ENCODE results near the gene UBE2O.
"Not testable (repeated sequence)": the region's sequence is repeated elsewhere in the genome, so short reads cannot be mapped to it uniquely, and the experiment has no call there.

Gene UBE2O

DNA sequence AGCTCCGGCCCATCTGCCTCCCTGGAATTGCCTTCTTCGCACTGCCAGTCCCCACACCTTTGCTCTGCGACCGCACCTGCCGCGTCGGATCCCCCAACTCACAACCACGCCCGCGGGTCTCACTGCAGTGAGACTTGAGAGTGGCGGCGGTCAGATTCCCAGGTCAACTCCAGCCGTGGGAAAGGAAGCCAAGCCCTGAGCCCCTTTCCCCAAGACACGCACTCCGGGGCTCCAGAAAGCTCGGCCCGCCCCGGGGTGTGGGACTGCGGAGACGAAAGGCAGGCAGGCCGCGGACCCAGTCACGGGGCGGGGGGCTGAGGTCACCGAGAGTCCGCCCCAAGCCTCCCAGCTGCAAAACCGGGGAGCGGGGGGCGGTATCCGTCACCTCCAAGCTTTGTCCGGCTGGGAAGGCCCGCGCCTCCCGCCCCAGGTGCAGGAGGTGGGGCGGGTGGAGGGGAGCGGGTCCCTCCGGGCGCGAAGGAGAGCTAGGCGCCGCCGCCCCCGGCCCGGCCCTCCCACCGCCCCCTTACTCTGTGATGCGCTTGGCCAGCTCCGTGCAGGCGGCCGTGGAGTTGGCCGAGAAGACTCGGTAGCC, 99.9 kb downstream of the UBE2O start:
- peak overlapping the region in 1 of 2 experiments; percentile 59 for H3K4ac ChIP-seq (ENCODE audit: low read depth in 1 of 2, low read length in 2 of 2)
- peaks cover 11% of the 10 kb centered on the region for H3K79me1 ChIP-seq (replicated peaks; ENCODE audit: low read length, poor library complexity, severe bottlenecking)
- H2BK12ac ChIP-seq (ENCODE audit: low read length in 2 of 2), result no peak overlapping the region
- peak overlapping the region; percentile 100 for H3K4me2 ChIP-seq (ENCODE audit: low read length, poor library complexity, severe bottlenecking)
- peak overlapping the region; percentile 98 for H2AFZ ChIP-seq (ENCODE audit: low read depth, low read length)
- H3K4me1 ChIP-seq (ENCODE audit: control insufficient read depth, insufficient read depth, low read depth, low read length), result peaks cover 11% of the 10 kb centered on the region
- H3K27ac ChIP-seq (ENCODE audit: low read length, poor library complexity, severe bottlenecking), result no peak overlapping the region
- no peak overlapping the region for H2BK5ac ChIP-seq (ENCODE audit: low read depth, low read length, poor library complexity, severe bottlenecking)
- peaks cover 0 to 1% of the 10 kb centered on the region in 2 experiments for H3K36me3 ChIP-seq (ENCODE audit: control insufficient read depth in 1 of 2, insufficient read depth in 2 of 2, low read depth in 1 of 2, low read length in 2 of 2)
- H4K91ac ChIP-seq (ENCODE audit: low read length), result peak overlapping the region; percentile 80
- peak overlapping the region; percentile 79 to 83 for H3K23ac ChIP-seq (ENCODE audit: low read length in 2 of 2)
- H3K9ac ChIP-seq (ENCODE audit: low read length), result peak overlapping the region; percentile 99
- no peak overlapping the region for H2AK5ac ChIP-seq (ENCODE audit: low read length, severe bottlenecking)
- peak overlapping the region; percentile 19 to 71 for H3K18ac ChIP-seq (ENCODE audit: low read depth in 1 of 2, low read length in 2 of 2)
- no peaks in the 10 kb centered on the region for H3K27me3 ChIP-seq (ENCODE audit: control insufficient read depth in 1 of 2, insufficient read depth in 1 of 2, low read length in 2 of 2)
- DNase-seq, result peak; percentile 42
- no peaks in the 10 kb centered on the region for H3K9me3 ChIP-seq (ENCODE audit: control insufficient read depth, low read length)
- peak overlapping the region; percentile 92 to 96 for H3K4me3 ChIP-seq (ENCODE audit: insufficient read depth in 1 of 2, low read depth in 1 of 2, low read length in 2 of 2)
- WGBS, result 5% methylated on average over 39 of the region's 51 CpGs
- peak overlapping the region; percentile 49 for H2BK120ac ChIP-seq (ENCODE audit: low read depth, low read length)
- peak overlapping the region; percentile 69 for H2BK15ac ChIP-seq (ENCODE audit: low read depth, poor library complexity, severe bottlenecking)
- peak overlapping the region in 1 of 2 experiments; percentile 53 for H3K14ac ChIP-seq (ENCODE audit: low read length in 2 of 2)
- peak overlapping the region; percentile 60 for H4K8ac ChIP-seq (ENCODE audit: low read length)

DNA sequence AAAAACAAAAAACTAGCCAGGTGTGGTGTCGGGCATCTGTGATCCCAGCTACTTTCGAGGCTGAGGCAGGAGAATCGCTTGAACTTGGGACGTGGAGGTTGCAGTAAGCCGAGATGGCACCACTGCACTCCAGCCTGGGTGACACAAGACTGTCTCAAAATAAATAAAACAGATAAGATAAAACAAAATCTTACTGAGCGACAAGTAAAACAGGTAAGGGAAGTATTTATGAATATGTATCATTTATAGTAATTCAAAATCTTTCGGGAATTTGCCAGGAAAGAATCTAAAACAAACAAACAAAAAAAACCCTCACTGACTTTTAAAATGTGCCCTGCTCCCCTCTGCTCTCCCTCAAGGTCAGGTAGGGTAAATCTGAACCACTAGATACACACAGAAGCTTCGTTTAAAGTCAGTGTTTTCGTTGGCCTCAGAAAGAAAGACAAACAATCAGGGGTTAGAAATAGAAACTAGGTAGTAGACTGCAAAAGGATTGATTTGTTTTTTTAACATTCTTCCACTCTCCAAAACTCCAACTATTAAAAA, 101.4 kb downstream of the UBE2O start:
- Histone ChIP-seq H3K9me3 (ENCODE audit: control insufficient read depth, low read length) (no peaks in the 10 kb centered on the region), H4K8ac (ENCODE audit: low read length) (no peak overlapping the region), H3K4me1 (ENCODE audit: control insufficient read depth, insufficient read depth, low read depth, low read length) (peaks cover 11% of the 10 kb centered on the region), H2BK5ac (ENCODE audit: low read depth, low read length, poor library complexity, severe bottlenecking) (no peak overlapping the region), H3K18ac (ENCODE audit: low read depth in 1 of 2, low read length in 2 of 2) (no peak overlapping the region), H3K9ac (ENCODE audit: low read length) (peak overlapping the region; percentile 50), H2BK15ac (ENCODE audit: low read depth, poor library complexity, severe bottlenecking) (no peak overlapping the region), H3K4ac (ENCODE audit: low read depth in 1 of 2, low read length in 2 of 2) (no peak overlapping the region), H3K27me3 (ENCODE audit: control insufficient read depth in 1 of 2, insufficient read depth in 1 of 2, low read length in 2 of 2) (no peaks in the 10 kb centered on the region), H3K4me2 (ENCODE audit: low read length, poor library complexity, severe bottlenecking) (no peak overlapping the region), H3K23ac (ENCODE audit: low read length in 2 of 2) (no peak overlapping the region), H2BK12ac (ENCODE audit: low read length in 2 of 2) (no peak overlapping the region), H2AK5ac (ENCODE audit: low read length, severe bottlenecking) (no peak overlapping the region), H2BK120ac (ENCODE audit: low read depth, low read length) (no peak overlapping the region), H3K27ac (ENCODE audit: low read length, poor library complexity, severe bottlenecking) (no peak overlapping the region), H3K36me3 (ENCODE audit: control insufficient read depth in 1 of 2, insufficient read depth in 2 of 2, low read depth in 1 of 2, low read length in 2 of 2) (peaks cover 10 to 11% of the 10 kb centered on the region in 2 experiments), H4K91ac (ENCODE audit: low read length) (no peak overlapping the region), H3K79me1 (replicated peaks; ENCODE audit: low read length, poor library complexity, severe bottlenecking) (peaks cover 13% of the 10 kb centered on the region), H2AFZ (ENCODE audit: low read depth, low read length) (no peak overlapping the region), H3K4me3 (ENCODE audit: insufficient read depth in 1 of 2, low read depth in 1 of 2, low read length in 2 of 2) (no peak overlapping the region), H3K14ac (ENCODE audit: low read length in 2 of 2) (no peak overlapping the region)
- WGBS, result 87% methylated on average over 6 of the region's 9 CpGs
- DNase-seq, result no peak

DNA sequence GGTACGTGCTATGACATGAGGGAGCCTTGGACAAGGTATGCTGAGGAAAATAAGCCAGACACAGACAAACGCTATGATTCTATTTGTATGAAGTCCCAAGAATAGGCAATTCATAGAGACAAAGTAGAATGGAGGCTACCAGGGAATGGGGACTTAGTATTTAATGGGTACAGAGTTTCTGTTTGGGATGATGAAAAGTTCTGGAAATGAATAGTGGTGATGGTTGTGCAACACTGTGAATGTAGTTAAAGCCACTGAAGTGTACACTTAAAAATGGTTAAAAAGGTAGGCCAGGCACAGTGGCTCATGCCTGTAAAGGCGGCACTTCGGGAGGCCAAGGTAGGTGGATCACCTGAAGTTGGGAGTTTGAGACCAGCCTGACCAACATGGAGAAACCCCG, 102.5 kb downstream of the UBE2O start:
- no peak for DNase-seq
- no peak overlapping the region for H3K9ac ChIP-seq (ENCODE audit: low read length)
- 98% methylated on average over 5 of the region's 5 CpGs for WGBS
- no peak overlapping the region for H3K23ac ChIP-seq (ENCODE audit: low read length in 2 of 2)
- no peak overlapping the region for H3K18ac ChIP-seq (ENCODE audit: low read depth in 1 of 2, low read length in 2 of 2)
- H3K27ac ChIP-seq (ENCODE audit: low read length, poor library complexity, severe bottlenecking), result no peak overlapping the region
- no peak overlapping the region for H4K8ac ChIP-seq (ENCODE audit: low read length)
- H3K4me1 ChIP-seq (ENCODE audit: control insufficient read depth, insufficient read depth, low read depth, low read length), result peaks cover 11% of the 10 kb centered on the region
- no peaks in the 10 kb centered on the region for H3K9me3 ChIP-seq (ENCODE audit: control insufficient read depth, low read length)
- H3K4ac ChIP-seq (ENCODE audit: low read depth in 1 of 2, low read length in 2 of 2), result no peak overlapping the region
- H3K36me3 ChIP-seq (ENCODE audit: control insufficient read depth in 1 of 2, insufficient read depth in 2 of 2, low read depth in 1 of 2, low read length in 2 of 2), result peaks cover 20 to 22% of the 10 kb centered on the region in 2 experiments
- H4K91ac ChIP-seq (ENCODE audit: low read length), result no peak overlapping the region
- H2BK15ac ChIP-seq (ENCODE audit: low read depth, poor library complexity, severe bottlenecking), result no peak overlapping the region
- H2BK5ac ChIP-seq (ENCODE audit: low read depth, low read length, poor library complexity, severe bottlenecking), result no peak overlapping the region
- H2AK5ac ChIP-seq (ENCODE audit: low read length, severe bottlenecking), result no peak overlapping the region
- H3K14ac ChIP-seq (ENCODE audit: low read length in 2 of 2), result no peak overlapping the region
- H2BK120ac ChIP-seq (ENCODE audit: low read depth, low read length), result no peak overlapping the region
- peaks cover 13% of the 10 kb centered on the region for H3K79me1 ChIP-seq (replicated peaks; ENCODE audit: low read length, poor library complexity, severe bottlenecking)
- H2BK12ac ChIP-seq (ENCODE audit: low read length in 2 of 2), result no peak overlapping the region
- H3K27me3 ChIP-seq (ENCODE audit: control insufficient read depth in 1 of 2, insufficient read depth in 1 of 2, low read length in 2 of 2), result no peaks in the 10 kb centered on the region
- H3K4me3 ChIP-seq (ENCODE audit: insufficient read depth in 1 of 2, low read depth in 1 of 2, low read length in 2 of 2), result no peak overlapping the region
- no peak overlapping the region for H3K4me2 ChIP-seq (ENCODE audit: low read length, poor library complexity, severe bottlenecking)
- no peak overlapping the region for H2AFZ ChIP-seq (ENCODE audit: low read depth, low read length)

DNA sequence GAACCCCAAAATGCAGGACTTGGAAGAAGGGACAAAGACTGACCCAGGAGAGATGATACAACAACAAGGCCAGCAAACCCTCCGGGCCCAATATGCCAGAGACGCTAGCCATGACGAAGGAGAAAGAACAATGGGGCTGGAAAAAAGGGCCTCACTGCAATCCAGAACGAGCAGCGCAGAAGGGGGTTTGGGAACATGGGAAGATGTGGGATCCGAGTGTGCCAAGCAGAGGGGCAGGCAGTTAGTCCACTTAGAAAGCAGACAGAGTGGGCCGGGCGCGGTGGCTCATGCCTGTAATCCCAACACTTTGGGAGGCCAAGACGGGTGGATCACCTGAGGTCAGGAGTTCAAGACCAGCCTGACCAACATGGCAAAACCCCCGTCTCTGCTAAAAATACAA, 106.0 kb downstream of the UBE2O start:
- H3K4me2 ChIP-seq (ENCODE audit: low read length, poor library complexity, severe bottlenecking); H2BK120ac ChIP-seq (ENCODE audit: low read depth, low read length); H2BK15ac ChIP-seq (ENCODE audit: low read depth, poor library complexity, severe bottlenecking); H3K4me1 ChIP-seq (ENCODE audit: control insufficient read depth, insufficient read depth, low read depth, low read length); DNase-seq; H2AFZ ChIP-seq (ENCODE audit: low read depth, low read length); H2AK5ac ChIP-seq (ENCODE audit: low read length, severe bottlenecking); H2BK5ac ChIP-seq (ENCODE audit: low read depth, low read length, poor library complexity, severe bottlenecking); H3K9ac ChIP-seq (ENCODE audit: low read length); H3K79me1 ChIP-seq (replicated peaks; ENCODE audit: low read length, poor library complexity, severe bottlenecking); H3K9me3 ChIP-seq (ENCODE audit: control insufficient read depth, low read length); H4K91ac ChIP-seq (ENCODE audit: low read length); H3K27ac ChIP-seq (ENCODE audit: low read length, poor library complexity, severe bottlenecking); H4K8ac ChIP-seq (ENCODE audit: low read length); H3K18ac ChIP-seq (ENCODE audit: low read depth in 1 of 2, low read length in 2 of 2); H3K27me3 ChIP-seq (ENCODE audit: control insufficient read depth in 1 of 2, insufficient read depth in 1 of 2, low read length in 2 of 2); H2BK12ac ChIP-seq (ENCODE audit: low read length in 2 of 2); H3K14ac ChIP-seq (ENCODE audit: low read length in 2 of 2); H3K4ac ChIP-seq (ENCODE audit: low read depth in 1 of 2, low read length in 2 of 2); H3K23ac ChIP-seq (ENCODE audit: low read length in 2 of 2); H3K4me3 ChIP-seq (ENCODE audit: insufficient read depth in 1 of 2, low read depth in 1 of 2, low read length in 2 of 2): not testable (repeated sequence)
- H3K36me3 ChIP-seq (ENCODE audit: control insufficient read depth in 1 of 2, insufficient read depth in 2 of 2, low read depth in 1 of 2, low read length in 2 of 2), result peaks cover 40 to 43% of the 10 kb centered on the region in 2 experiments
- 98% methylated on average over 11 of the region's 11 CpGs for WGBS

All from mesenchymal stem cell (in vitro differentiated cells and primary cell).